Colonic mucosa (tissue), 4 donors: Measurements from ENCODE around the gene INSM2. TPM values are rescaled to one million over a fixed set of nuclear protein-coding genes. Genes with fewer than 3 reads are reported as not detected.

Experiments
- DNase-seq: peaks from one replicate; pipeline ENCODE4 v3.0.0-alpha.2; 2020
- H3K27ac ChIP-seq: fragments of 200-600 bp; one replicate; pipeline ENCODE4 v1.8.0; 2021
- H3K27me3 ChIP-seq: fragments of 200-600 bp; one replicate; pipeline ENCODE4 v1.8.0; 2021
- H3K36me3 ChIP-seq: fragments of 200-600 bp; one replicate; pipeline ENCODE4 v1.8.0; 2021
- H3K4me1 ChIP-seq: fragments of 200-600 bp; one replicate; pipeline ENCODE4 v1.8.0; 2021; ENCODE audit warnings: mild to moderate bottlenecking
- H3K4me3 ChIP-seq: fragments of 200-600 bp; one replicate; pipeline ENCODE4 v1.8.0; 2021
- H3K9ac ChIP-seq, 2 donors: one replicate each; pipeline ENCODE4 v1.7.0; 2013; ENCODE audit warnings: control low read depth in 2 of 2, low read depth in 2 of 2, low read length in 2 of 2
- H3K9me3 ChIP-seq: fragments of 200-600 bp; one replicate; pipeline ENCODE4 v1.8.0; 2021
- intact Hi-C: fragments of 100-400 bp; cut with DNase I; formaldehyde crosslinking; loops from one replicate; pipeline ENCODE4 v1.14.1; 2022
- total RNA-seq, 2 donors: library from RNA; stranded (reverse); fragmentation: NEBNext Ultra II Directional in 1 of 2; extraction: Animal tissue kit (Norgen Biotek cat#: 25700) in 1 of 2; gene quantifications; one replicate each; pipeline ENCODE4 v1.2.1, GENCODE V29; 2021
- TF ChIP-seq, protein P1 (sequence below): fragments of 200-600 bp; IDR thresholded peaks from one replicate; pipeline ENCODE4 v1.8.0; 2022; ENCODE audit warnings: antibody characterized with exemption, mild to moderate bottlenecking
- donor health status: healthy.
- donor health status: DM: no; HTN: no; CAD: no.
- donor health status: DM: no; HTN: no; CAD: no.

INSM2 gene
- total RNA-seq, 2 donors from 2014 or later = not detected

DNA sequence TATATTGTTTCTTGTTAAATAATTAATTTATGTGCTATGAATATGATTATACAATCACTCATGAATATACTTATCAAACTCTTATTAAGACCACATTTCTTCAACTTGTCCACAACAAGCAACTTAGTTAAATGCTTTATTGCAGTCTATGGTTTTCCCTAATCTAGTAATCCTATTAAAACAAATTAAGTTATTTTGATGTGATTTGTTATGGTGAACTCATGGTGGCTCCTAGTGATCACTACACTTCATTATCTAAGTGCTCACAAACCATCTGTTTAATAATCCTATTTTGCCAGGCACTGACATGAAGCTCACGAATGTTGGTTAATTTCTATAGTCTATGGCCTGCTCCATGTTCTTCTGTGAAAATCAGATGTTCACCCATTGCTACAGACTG lies 42.9 kb downstream of the INSM2 start:
- Histone ChIP-seq H3K9me3 (no peaks in the 10 kb centered on the region), H3K27me3 (no peaks in the 10 kb centered on the region), H3K4me3 (no peak overlapping the region), H3K4me1 (no peaks in the 10 kb centered on the region), H3K27ac (no peak overlapping the region), H3K9ac (no peak overlapping the region), H3K36me3 (no peaks in the 10 kb centered on the region)
- DNase-seq = no peak
- intact Hi-C loops = no loop called here
- TF ChIP-seq, protein P1, sequence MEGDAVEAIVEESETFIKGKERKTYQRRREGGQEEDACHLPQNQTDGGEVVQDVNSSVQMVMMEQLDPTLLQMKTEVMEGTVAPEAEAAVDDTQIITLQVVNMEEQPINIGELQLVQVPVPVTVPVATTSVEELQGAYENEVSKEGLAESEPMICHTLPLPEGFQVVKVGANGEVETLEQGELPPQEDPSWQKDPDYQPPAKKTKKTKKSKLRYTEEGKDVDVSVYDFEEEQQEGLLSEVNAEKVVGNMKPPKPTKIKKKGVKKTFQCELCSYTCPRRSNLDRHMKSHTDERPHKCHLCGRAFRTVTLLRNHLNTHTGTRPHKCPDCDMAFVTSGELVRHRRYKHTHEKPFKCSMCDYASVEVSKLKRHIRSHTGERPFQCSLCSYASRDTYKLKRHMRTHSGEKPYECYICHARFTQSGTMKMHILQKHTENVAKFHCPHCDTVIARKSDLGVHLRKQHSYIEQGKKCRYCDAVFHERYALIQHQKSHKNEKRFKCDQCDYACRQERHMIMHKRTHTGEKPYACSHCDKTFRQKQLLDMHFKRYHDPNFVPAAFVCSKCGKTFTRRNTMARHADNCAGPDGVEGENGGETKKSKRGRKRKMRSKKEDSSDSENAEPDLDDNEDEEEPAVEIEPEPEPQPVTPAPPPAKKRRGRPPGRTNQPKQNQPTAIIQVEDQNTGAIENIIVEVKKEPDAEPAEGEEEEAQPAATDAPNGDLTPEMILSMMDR = no peak

DNA sequence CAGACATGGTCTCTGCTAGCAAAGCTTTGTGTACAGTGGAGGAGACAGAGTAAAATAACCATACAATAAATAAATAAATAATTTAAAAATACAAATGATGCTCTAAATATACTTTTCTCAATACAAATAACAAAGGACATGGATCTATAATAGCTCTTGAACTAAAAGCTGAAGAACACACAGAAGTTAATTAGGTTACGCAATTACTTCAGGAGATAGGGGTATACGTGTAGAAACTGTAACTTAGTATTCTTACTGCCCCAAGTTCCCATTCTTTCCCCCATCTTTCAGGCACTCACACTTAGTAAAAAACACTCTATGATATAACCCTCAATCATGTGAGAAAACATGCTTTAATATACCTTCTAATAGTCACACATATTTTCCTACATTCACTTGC lies 44.2 kb downstream of the INSM2 start:
- no peaks in the 10 kb centered on the region for H3K4me1 ChIP-seq

DNA sequence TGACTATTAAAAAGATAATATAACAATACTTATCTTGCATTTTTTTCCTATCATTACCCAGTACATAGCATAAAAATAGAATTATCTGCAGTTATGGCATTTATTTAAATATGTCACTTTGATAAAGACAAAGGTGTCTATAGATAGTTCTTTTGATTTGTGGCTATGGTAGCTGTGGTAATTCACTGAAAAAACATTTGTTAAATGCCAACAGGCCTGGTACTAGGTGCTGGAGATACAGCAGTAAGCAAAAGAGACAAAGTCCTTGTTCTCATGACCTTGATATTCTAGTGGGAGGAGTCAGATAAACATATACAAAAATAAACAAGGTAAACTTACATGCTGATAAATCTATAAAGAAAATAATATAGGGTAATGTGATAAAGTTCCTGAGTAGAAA lies 44.7 kb downstream of the INSM2 start:
- intact Hi-C loops = no loop called here
- DNase-seq = no peak
- no peak overlapping the region for H3K9ac ChIP-seq

More for the DNA sequence above, 44.2 kb downstream of the INSM2 start:
- no peak for DNase-seq
- TF ChIP-seq, protein P1 = no peak
- no peaks in the 10 kb centered on the region for H3K36me3 ChIP-seq
- no peaks in the 10 kb centered on the region for H3K9me3 ChIP-seq
- intact Hi-C loops = no loop called here
- H3K4me3 ChIP-seq = no peak overlapping the region
- no peak overlapping the region for H3K9ac ChIP-seq
- no peak overlapping the region for H3K27ac ChIP-seq
- no peaks in the 10 kb centered on the region for H3K27me3 ChIP-seq

More for the DNA sequence above, 44.7 kb downstream of the INSM2 start:
- TF ChIP-seq, protein P1 = no peak
- Histone ChIP-seq H3K4me3 (no peak overlapping the region), H3K27me3 (no peaks in the 10 kb centered on the region), H3K36me3 (no peaks in the 10 kb centered on the region), H3K27ac (no peak overlapping the region), H3K4me1 (no peaks in the 10 kb centered on the region), H3K9me3 (no peaks in the 10 kb centered on the region)

Other genes starting within 250 kb of the INSM2 start
- 100 to 1,000 TPM; 178 to 197 TPM for gene PSMA6, start 241.8 kb upstream of the INSM2 start, total RNA-seq
- 100 to 1,000 TPM in 1 of 2 donors, 10 to 100 TPM in 1; 78.2 to 125 TPM for gene NFKBIA, start 129.4 kb upstream of the INSM2 start, total RNA-seq